ENCODE data around the gene TMEM150B. TPM values are rescaled to one million over a fixed set of nuclear protein-coding genes. Genes with fewer than 3 reads are reported as not detected.

TMEM150B gene
- total and polyA plus RNA-seq, 8 donors, result 0.18 to 15.8 (median 1.1) TPM; not detected in 2

GRCh38 chr19:55341171-55341588 lies 16.0 kb upstream of the TMEM150B start:
- no peak for TF ChIP-seq POLR2AphosphoS5 (IDR thresholded peaks at IDR 0.05)
- TF ChIP-seq CTCF (IDR thresholded peaks at IDR 0.05), result no peak
- no peak for TF ChIP-seq POLR2A (IDR thresholded peaks at IDR 0.05)
- no peak for TF ChIP-seq EP300 (IDR thresholded peaks at IDR 0.05)
- intact Hi-C loops (cut with DNase I; ENCODE audit: low total_unique reads), result no loop called here
- H3K4me1 ChIP-seq, result peaks cover 17 to 44% (median 41%) of the 10 kb centered on the region in 4 donors
- no peaks in the 10 kb centered on the region for H3K9me3 ChIP-seq
- peak overlapping the region; percentile 65 to 89 (median 78) for H3K4me3 ChIP-seq
- peaks cover 12 to 39% (median 26%) of the 10 kb centered on the region in 4 donors for H3K36me3 ChIP-seq
- H3K27ac ChIP-seq, result peak overlapping the region in 4 of 5 donors; percentile 95 to 97 (median 96)
- no peaks in the 10 kb centered on the region for H3K27me3 ChIP-seq
- DNase-seq, result peak; percentile 77 to 94
- WGBS, 5 donors, result 0 to 8% (median 3%) methylated on average over 9 to 15 of the region's 15 CpGs

DNA sequence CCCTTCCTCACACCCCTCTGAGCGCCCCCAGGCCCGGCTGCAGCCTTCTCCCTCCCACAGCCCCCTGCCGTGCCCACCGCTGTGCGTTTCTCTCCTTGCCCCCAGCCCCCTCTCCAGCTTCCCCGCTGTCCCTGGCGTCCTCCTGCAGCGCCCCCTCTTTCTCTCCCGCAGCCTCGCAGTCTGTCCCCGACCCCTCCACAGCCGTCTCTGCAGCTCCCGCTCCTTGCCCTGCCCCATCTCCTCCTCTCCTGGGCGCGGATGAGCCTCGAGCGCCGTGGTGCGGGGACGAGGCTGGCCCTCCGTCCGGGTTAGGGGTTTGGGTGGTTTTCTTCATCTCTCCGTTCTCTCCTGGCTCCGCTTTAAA lies 15.6 kb upstream of the TMEM150B start:
- Histone ChIP-seq H3K9me3 (no peaks in the 10 kb centered on the region), H3K4me1 (peaks cover 17 to 40% (median 37%) of the 10 kb centered on the region in 4 donors), H3K27ac (peak overlapping the region; percentile 71 to 97 (median 96)), H3K36me3 (peaks cover 12 to 39% (median 25%) of the 10 kb centered on the region in 4 donors), H3K27me3 (no peaks in the 10 kb centered on the region), H3K4me3 (peak overlapping the region; percentile 65 to 89 (median 78))
- no peak for TF ChIP-seq EP300 (IDR thresholded peaks at IDR 0.05)
- TF ChIP-seq CTCF (IDR thresholded peaks at IDR 0.05), result no peak
- no peak for TF ChIP-seq POLR2A (IDR thresholded peaks at IDR 0.05)
- no peak for TF ChIP-seq POLR2AphosphoS5 (IDR thresholded peaks at IDR 0.05)
- DNase-seq, result peak in 1 of 2 donors; percentile 76
- whole genome bisulfite sequencing, 5 donors, result 0 to 3% (median 1%) methylated on average over 21 to 24 of the region's 24 CpGs
- intact Hi-C loops (cut with DNase I; ENCODE audit: low total_unique reads), result no loop called here

GRCh38 chr19:55339889-55340783 lies 15.0 kb upstream of the TMEM150B start:
- WGBS, 5 donors, result 2 to 4% (median 2%) methylated on average over 19 to 44 of the region's 44 CpGs
- peak overlapping the region; percentile 71 to 97 (median 96) for H3K27ac ChIP-seq
- H3K4me3 ChIP-seq, result peak overlapping the region; percentile 65 to 89 (median 78)
- peaks cover 0 to under 1% (median 0%) of the 10 kb centered on the region in 3 donors for H3K27me3 ChIP-seq
- intact Hi-C loops (cut with DNase I; ENCODE audit: low total_unique reads), result no loop called here
- DNase-seq, result peak in 1 of 2 donors; percentile 76
- no peaks in the 10 kb centered on the region for H3K9me3 ChIP-seq
- peak in 2 of 4 donors; percentile 79 to 93 for TF ChIP-seq POLR2A (IDR thresholded peaks at IDR 0.05)
- no peak for TF ChIP-seq EP300 (IDR thresholded peaks at IDR 0.05)
- TF ChIP-seq POLR2AphosphoS5 (IDR thresholded peaks at IDR 0.05), result peak in 2 of 3 donors; percentile 96 to 99
- TF ChIP-seq CTCF (IDR thresholded peaks at IDR 0.05), result no peak
- H3K36me3 ChIP-seq, result peaks cover 12 to 34% (median 25%) of the 10 kb centered on the region in 4 donors
- H3K4me1 ChIP-seq, result peaks cover 17 to 36% (median 32%) of the 10 kb centered on the region in 4 donors

DNA sequence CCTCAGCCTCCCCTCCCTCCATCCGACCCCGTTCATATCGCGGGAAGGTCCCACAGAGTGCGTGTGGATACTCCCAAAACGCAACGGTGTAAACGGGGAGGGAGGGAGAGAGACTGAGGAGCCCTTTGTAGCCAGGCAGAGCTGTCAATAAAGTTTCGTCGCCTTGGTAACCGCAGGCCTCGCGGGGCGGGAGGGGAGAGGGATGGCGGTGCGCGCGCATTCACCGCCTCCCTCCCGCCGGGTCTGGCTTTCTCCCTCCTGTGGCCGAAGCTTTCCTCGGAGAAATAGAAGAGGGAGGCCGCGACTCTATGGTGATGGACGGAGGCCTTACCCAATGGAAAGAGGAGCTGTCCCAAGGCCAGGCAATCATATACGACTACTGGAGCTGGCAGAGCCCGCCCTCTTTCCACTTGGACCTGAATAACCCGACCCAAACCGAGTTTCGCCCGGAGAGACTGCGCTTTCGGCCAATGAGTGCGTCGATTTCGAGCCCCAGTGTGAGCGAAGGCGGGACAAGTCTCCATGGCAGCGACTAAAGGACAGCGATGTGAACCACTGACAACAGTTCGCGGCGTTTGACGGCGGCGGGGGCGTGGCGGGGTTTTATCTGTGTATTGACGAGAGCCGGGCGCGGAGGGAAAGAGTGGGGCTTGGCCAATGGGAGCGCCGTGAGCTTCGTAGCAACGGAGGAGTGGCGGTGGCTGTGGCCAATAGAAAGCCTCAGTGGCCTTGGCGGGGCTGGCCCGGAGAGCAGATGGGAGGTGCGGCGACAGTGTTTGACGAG lies 14.2 kb upstream of the TMEM150B start, which contains the start of gene KMT5C:
Gene KMT5C, plus strand, starts transcription at position 772 of the 784 bp plus-strand sequence. CDS start 2,061 bp downstream, outside the sequence.
- Histone ChIP-seq H3K4me3 (peak within 1 kb of the TSS; percentile 65 to 89 (median 78)), H3K4me1 (peaks cover 17 to 36% (median 31%) of the 10 kb centered on the region in 4 donors), H3K27ac (peak within 1 kb of the TSS; percentile 83 to 97 (median 96)), H3K9me3 (no peaks in the 10 kb centered on the region), H3K36me3 (peaks cover 12 to 26% (median 23%) of the 10 kb centered on the region in 4 donors), H3K27me3 (peaks cover 0 to 9% (median 0%) of the 10 kb centered on the region in 3 donors)
- 0 to 1% (median 0%) methylated on average over 25 to 63 of the region's 63 CpGs for WGBS, 5 donors
- TF ChIP-seq POLR2AphosphoS5 (IDR thresholded peaks at IDR 0.05) (peak; percentile 11 to 99 (median 62)), POLR2A (IDR thresholded peaks at IDR 0.05) (no peak), CTCF (IDR thresholded peaks at IDR 0.05) (peak in 4 of 7 experiments; percentile 15 to 56 (median 36)), EP300 (IDR thresholded peaks at IDR 0.05) (no peak)
- intact Hi-C loops (cut with DNase I; ENCODE audit: low total_unique reads), result no loop called here
- peak; percentile 100 for DNase-seq
